GM23338 (cell line): ENCODE results near the gene GOLGA6B. TPM values are rescaled to one million over a fixed set of nuclear protein-coding genes. Genes with fewer than 3 reads are reported as not detected.
"Not testable (repeated sequence)": the region's sequence is repeated elsewhere in the genome, so short reads cannot be mapped to it uniquely, and the experiment has no call there.

Source experiments
- ATAC-seq: fragments of 200-7000 bp; cut with Tn5 transposase; 3 replicates; pipeline ENCODE4 v1.9.1; 2020
- DNase-seq: peaks from one replicate; pipeline ENCODE4 v3.0.0-alpha.2; 2015; ENCODE audit warnings: low spot score
- H2AFZ ChIP-seq: fragments of 200-600 bp; sonication (generic); 2 replicates; pipeline ENCODE4 v1.8.0; 2016; ENCODE audit warnings: antibody characterized with exemption, mild to moderate bottlenecking, moderate library complexity
- H3F3A ChIP-seq: fragments of 200-600 bp; sonication (generic); replicated peaks from 2 replicates; pipeline ENCODE4 v1.8.0; 2017; ENCODE audit warnings: antibody characterized with exemption, mixed run types, low read depth
- H3K27ac ChIP-seq: fragments of 200-600 bp; sonication (generic); 2 replicates; pipeline ENCODE4 v1.6.1; 2016; ENCODE audit warnings: low read depth
- H3K27me3 ChIP-seq: fragments of 200-600 bp; sonication (generic); 2 replicates; pipeline ENCODE4 v1.8.0; 2016; ENCODE audit warnings: mild to moderate bottlenecking, mixed run types, moderate library complexity; ENCODE audit not compliant: insufficient read depth
- H3K36me3 ChIP-seq: fragments of 200-600 bp; sonication (generic); 2 replicates; pipeline ENCODE4 v1.8.0; 2016; ENCODE audit warnings: mild to moderate bottlenecking; ENCODE audit not compliant: insufficient read depth
- H3K4me1 ChIP-seq: fragments of 200-600 bp; sonication (generic); 2 replicates; pipeline ENCODE4 v1.8.0; 2016; ENCODE audit warnings: mild to moderate bottlenecking, moderate library complexity; ENCODE audit not compliant: insufficient read depth
- H3K4me2 ChIP-seq: fragments of 200-600 bp; sonication (generic); 2 replicates; pipeline ENCODE4 v1.7.1; 2017; ENCODE audit warnings: mixed run types
- H3K4me3 ChIP-seq: fragments of 200-600 bp; sonication (generic); 2 replicates; pipeline ENCODE4 v1.6.1; 2016; ENCODE audit warnings: mixed run types
- H3K79me2 ChIP-seq: fragments of 200-600 bp; sonication (generic); replicated peaks from 2 replicates; pipeline ENCODE4 v1.8.0; 2017; ENCODE audit warnings: mild to moderate bottlenecking; ENCODE audit not compliant: insufficient read depth
- H3K9me2 ChIP-seq: fragments of 200-600 bp; sonication (generic); 2 replicates; pipeline ENCODE4 v1.8.0; 2017; ENCODE audit not compliant: insufficient read depth
- H4K20me1 ChIP-seq: fragments of 200-600 bp; sonication (generic); replicated peaks from 2 replicates; pipeline ENCODE4 v1.8.0; 2017; ENCODE audit warnings: mild to moderate bottlenecking; ENCODE audit not compliant: insufficient read depth
- H3K27ac Mint-ChIP-seq: 2 replicates; pipeline ENCODE4 v1.8.0; 2020; ENCODE audit warnings: inconsistent platforms, mild to moderate bottlenecking, moderate library complexity, mixed read lengths
- H3K27me3 Mint-ChIP-seq: 3 replicates; pipeline ENCODE4 v1.8.0; 2022; ENCODE audit warnings: low read depth, mild to moderate bottlenecking, moderate library complexity, mixed read lengths, inconsistent platforms; ENCODE audit not compliant: insufficient read depth, poor library complexity
- H3K36me3 Mint-ChIP-seq: 3 replicates; pipeline ENCODE4 v1.8.0; 2021; ENCODE audit warnings: low read depth, mild to moderate bottlenecking, inconsistent platforms, moderate library complexity, mixed read lengths
- H3K4me1 Mint-ChIP-seq: 3 replicates; pipeline ENCODE4 v1.8.0; 2020; ENCODE audit warnings: mild to moderate bottlenecking, inconsistent platforms, mixed read lengths
- H3K4me3 Mint-ChIP-seq: 3 replicates; pipeline ENCODE4 v1.8.0; 2021; ENCODE audit warnings: moderate library complexity, mild to moderate bottlenecking, inconsistent platforms, mixed read lengths
- H3K9me3 Mint-ChIP-seq: 3 replicates; pipeline ENCODE4 v1.8.0; 2020; ENCODE audit warnings: moderate library complexity, mild to moderate bottlenecking, inconsistent platforms, mixed read lengths
- polyA plus RNA-seq: library from polyadenylated mRNA; unstranded; fragments of >200 nt; fragmentation: Nextera tagmentation; extraction: Ambion mirVana; gene quantifications from 2 replicates; pipeline ENCODE4 v1.2.1, GENCODE V29; 2016
- small RNA-seq: library from RNA; depleted of rRNA; stranded (forward); fragments of <200 nt; gene quantifications from one replicate; pipeline ENCODE3, GENCODE V24; 2014; ENCODE audit warnings: low replicate concordance
- total RNA-seq: library from RNA; depleted of rRNA; stranded (reverse); fragments of >200 nt; shearing (Covaris generic); gene quantifications from 2 replicates; pipeline ENCODE4 v1.2.3, GENCODE V29; 2014; rRNA removed

Gene GOLGA6B
- total and polyA plus RNA-seq, 2 experiments from 2014 or later, result 0.65 TPM; not detected in 1

DNA sequence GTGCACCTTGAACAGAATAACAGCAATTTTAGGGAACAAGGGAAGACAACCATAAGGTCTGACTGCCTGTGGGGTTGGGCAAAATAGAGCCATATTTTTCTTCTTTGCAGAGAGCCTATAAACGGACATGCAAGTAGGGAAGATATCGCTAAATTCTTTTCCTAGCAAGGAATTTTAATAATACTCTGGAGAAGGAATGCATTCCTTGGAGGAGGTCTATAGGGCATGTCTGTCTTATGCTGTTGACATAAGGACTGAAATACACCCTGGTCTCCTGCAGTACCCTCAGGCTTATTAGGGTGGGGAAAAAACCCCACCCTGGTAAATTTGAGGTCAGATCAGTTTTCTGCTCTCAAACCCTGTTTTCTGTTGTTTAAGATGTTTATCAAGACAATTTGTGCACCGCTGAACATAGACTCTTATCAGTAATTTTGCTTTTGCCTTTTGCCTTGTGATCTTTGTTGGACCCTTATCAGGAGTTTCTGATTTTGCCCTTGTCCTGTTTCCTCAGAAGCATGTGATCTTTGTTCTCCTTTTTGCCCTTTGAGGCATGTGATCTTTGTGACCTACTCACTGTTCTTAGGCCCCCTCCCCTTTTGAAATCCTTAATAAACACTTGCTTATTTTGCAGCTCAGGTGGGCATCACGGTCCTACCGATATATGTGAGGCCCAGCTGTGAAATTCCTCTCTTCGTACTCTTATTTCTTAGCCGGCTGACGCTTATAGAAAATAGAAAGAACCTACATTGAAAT, 54.2 kb downstream of the GOLGA6B start:
- H3K27ac ChIP-seq, result peak overlapping the region; percentile 66; the same call in 1 of the 2 replicates
- H3K4me2 ChIP-seq, H3F3A ChIP-seq, H3K36me3 Mint-ChIP-seq, H3K27me3 ChIP-seq, H3K4me1 Mint-ChIP-seq, H4K20me1 ChIP-seq, H3K79me2 ChIP-seq, H3K4me3 Mint-ChIP-seq, H3K27me3 Mint-ChIP-seq, ATAC-seq, H3K4me3 ChIP-seq, H2AFZ ChIP-seq, DNase-seq, H3K4me1 ChIP-seq, H3K9me2 ChIP-seq, H3K9me3 Mint-ChIP-seq: not testable (repeated sequence)
- H3K27ac Mint-ChIP-seq, result 0 out of 2 replicates have a peak overlapping the region, but pooled peaks have one; percentile 1
- H3K36me3 ChIP-seq, result peaks cover 11% of the 10 kb centered on the region

Small RNA genes lying within 50 kb of the gene (small RNA-seq; reads per million reads assigned to genes)
- not detected for gene RN7SL853P

Other genes with a start within 250 kb of the GOLGA6B start
- 48.6 and 55.3 TPM in 2 replicates for gene ARIH1, start 180.4 kb upstream of the GOLGA6B start, total RNA-seq
- 19.0 and 30.5 TPM in 2 replicates for gene ARIH1, start 180.4 kb upstream of the GOLGA6B start, polyA plus RNA-seq
- not detected in 2 replicates for gene HIGD2B, start 31.5 kb downstream of the GOLGA6B start, total RNA-seq
- 0.45 TPM in 1 of 2 replicates, not detected in the other for gene HIGD2B, start 31.5 kb downstream of the GOLGA6B start, polyA plus RNA-seq
- 21.2 and 40.8 TPM in 2 replicates for gene BBS4, start 31.5 kb downstream of the GOLGA6B start, total RNA-seq
- gene BBS4, start 31.5 kb downstream of the GOLGA6B start, polyA plus RNA-seq, result 18.1 and 22.2 TPM in 2 replicates
- gene ADPGK, start 129.1 kb downstream of the GOLGA6B start, total RNA-seq, result 57.0 and 57.3 TPM in 2 replicates
- gene ADPGK, start 129.1 kb downstream of the GOLGA6B start, polyA plus RNA-seq, result 21.5 and 25.0 TPM in 2 replicates